Parathyroid adenoma (tissue), 2 donors: ENCODE measurements around the gene RBM23.

Experiments
- H2AFZ ChIP-seq: fragments of 300-600 bp; sonication (generic); one replicate; pipeline ENCODE4 v1.7.0; 2017; ENCODE audit warnings: antibody characterized with exemption, mild to moderate bottlenecking
- H3K27ac ChIP-seq: fragments of 300-600 bp; sonication (generic); one replicate; pipeline ENCODE4 v1.7.0; 2017
- H3K27me3 ChIP-seq: fragments of 300-600 bp; sonication (generic); one replicate; pipeline ENCODE4 v1.7.0; 2017; ENCODE audit warnings: low read length; ENCODE audit not compliant: control insufficient read depth, insufficient read depth
- H3K36me3 ChIP-seq: fragments of 300-600 bp; sonication (generic); one replicate; pipeline ENCODE4 v1.7.0; 2017; ENCODE audit warnings: low read length; ENCODE audit not compliant: control insufficient read depth, insufficient read depth
- H3K4me1 ChIP-seq: fragments of 300-600 bp; sonication (generic); one replicate; pipeline ENCODE4 v1.7.0; 2017; ENCODE audit warnings: control low read depth
- H3K4me2 ChIP-seq: fragments of 300-600 bp; sonication (generic); one replicate; pipeline ENCODE4 v1.7.0; 2017; ENCODE audit warnings: low read length
- H3K4me3 ChIP-seq: fragments of 300-600 bp; sonication (generic); one replicate; pipeline ENCODE4 v1.7.0; 2017; ENCODE audit warnings: low read depth, low read length
- H3K79me2 ChIP-seq: fragments of 300-600 bp; sonication (generic); one replicate; pipeline ENCODE4 v1.7.0; 2017; ENCODE audit warnings: control low read depth
- H3K9ac ChIP-seq: fragments of 300-600 bp; sonication (generic); one replicate; pipeline ENCODE4 v1.7.0; 2017; ENCODE audit warnings: mild to moderate bottlenecking
- H3K9me3 ChIP-seq: fragments of 300-600 bp; sonication (generic); one replicate; pipeline ENCODE4 v1.7.0; 2017; ENCODE audit warnings: low read length; ENCODE audit not compliant: control insufficient read depth
- TF ChIP-seq, protein P1 (sequence below): fragments of 300-600 bp; sonication (generic); IDR thresholded peaks from one replicate; pipeline ENCODE4 v1.7.0; 2017; ENCODE audit warnings: antibody characterized with exemption, mild to moderate bottlenecking
- donor health status: primary hyperparathyroidism.

The RBM23 gene

DNA sequence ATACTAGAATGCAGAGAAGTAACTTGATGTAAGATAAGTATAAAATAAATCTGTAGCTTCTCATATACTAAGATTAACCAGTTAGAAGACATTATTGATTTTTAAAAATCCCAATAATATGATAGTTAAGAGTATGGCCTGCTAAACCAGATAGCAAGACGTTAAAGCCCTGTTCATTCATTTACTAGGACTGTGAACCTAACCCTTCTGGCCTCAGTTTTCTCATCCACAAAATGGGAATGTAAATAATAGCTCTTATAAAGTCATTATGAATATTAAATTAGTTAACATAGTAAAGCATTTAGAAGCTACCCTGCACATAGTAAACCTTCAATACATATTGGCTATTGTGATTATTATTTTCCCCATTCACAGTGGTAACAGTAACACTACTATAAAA lies 16.2 kb upstream of the RBM23 start:
- H3K9me3 ChIP-seq, result no peaks in the 10 kb centered on the region
- no peak overlapping the region for H3K4me2 ChIP-seq
- peaks cover 1% of the 10 kb centered on the region for H3K4me1 ChIP-seq
- H2AFZ ChIP-seq, result no peak overlapping the region
- TF ChIP-seq, protein P1, sequence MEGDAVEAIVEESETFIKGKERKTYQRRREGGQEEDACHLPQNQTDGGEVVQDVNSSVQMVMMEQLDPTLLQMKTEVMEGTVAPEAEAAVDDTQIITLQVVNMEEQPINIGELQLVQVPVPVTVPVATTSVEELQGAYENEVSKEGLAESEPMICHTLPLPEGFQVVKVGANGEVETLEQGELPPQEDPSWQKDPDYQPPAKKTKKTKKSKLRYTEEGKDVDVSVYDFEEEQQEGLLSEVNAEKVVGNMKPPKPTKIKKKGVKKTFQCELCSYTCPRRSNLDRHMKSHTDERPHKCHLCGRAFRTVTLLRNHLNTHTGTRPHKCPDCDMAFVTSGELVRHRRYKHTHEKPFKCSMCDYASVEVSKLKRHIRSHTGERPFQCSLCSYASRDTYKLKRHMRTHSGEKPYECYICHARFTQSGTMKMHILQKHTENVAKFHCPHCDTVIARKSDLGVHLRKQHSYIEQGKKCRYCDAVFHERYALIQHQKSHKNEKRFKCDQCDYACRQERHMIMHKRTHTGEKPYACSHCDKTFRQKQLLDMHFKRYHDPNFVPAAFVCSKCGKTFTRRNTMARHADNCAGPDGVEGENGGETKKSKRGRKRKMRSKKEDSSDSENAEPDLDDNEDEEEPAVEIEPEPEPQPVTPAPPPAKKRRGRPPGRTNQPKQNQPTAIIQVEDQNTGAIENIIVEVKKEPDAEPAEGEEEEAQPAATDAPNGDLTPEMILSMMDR, result no peak
- H3K36me3 ChIP-seq, result no peaks in the 10 kb centered on the region
- H3K27ac ChIP-seq, result no peak overlapping the region
- no peaks in the 10 kb centered on the region for H3K27me3 ChIP-seq
- H3K4me3 ChIP-seq, result no peak overlapping the region
- no peaks in the 10 kb centered on the region for H3K79me2 ChIP-seq
- no peak overlapping the region for H3K9ac ChIP-seq

DNA sequence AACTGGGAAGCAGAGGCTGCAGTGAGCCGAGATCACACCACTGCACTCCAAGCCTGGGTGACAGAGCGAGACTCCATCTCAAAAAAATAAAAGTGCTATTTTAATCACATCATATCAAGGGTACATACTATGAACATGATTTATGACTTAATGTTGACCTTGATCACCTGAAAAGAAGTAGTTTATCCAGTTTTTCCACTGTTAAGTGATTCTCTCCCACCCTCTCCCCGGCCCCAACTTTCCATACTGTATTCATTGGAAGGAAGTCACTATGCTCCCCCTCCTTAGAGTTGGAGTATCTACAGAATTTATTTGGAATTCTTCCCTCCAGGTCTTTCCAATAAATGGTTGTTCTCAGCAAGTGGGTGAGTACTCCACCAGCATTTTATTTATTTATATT lies 13.2 kb upstream of the RBM23 start:
- Histone ChIP-seq H3K27me3 (no peaks in the 10 kb centered on the region), H3K79me2 (no peaks in the 10 kb centered on the region), H2AFZ (no peak overlapping the region), H3K27ac (no peak overlapping the region), H3K9me3 (no peaks in the 10 kb centered on the region), H3K4me2 (no peak overlapping the region), H3K9ac (no peak overlapping the region), H3K4me1 (peaks cover 7% of the 10 kb centered on the region), H3K36me3 (no peaks in the 10 kb centered on the region), H3K4me3 (no peak overlapping the region)
- TF ChIP-seq, protein P1, result no peak

DNA sequence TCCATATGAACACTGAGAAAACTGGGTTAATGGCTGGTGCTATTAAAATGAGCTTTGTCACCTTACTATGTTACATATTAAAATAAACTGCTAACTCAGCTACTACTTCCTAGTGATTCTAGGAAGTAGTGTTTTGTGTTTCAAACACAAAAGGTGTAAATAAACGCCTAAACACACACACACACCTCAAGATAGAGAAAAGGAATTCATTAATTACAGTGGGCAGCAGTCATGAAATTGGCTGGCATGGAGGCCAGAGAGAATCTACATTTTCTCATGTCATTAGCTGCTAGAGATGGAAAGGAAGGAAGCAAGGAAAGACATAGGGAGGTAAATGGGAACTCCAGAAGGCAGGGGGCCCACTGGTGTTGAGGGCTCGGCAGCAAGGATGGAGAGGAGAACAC lies 11.0 kb upstream of the RBM23 start:
- TF ChIP-seq, protein P1, result no peak
- H2AFZ ChIP-seq, result peak overlapping the region; percentile 96
- peak overlapping the region; percentile 77 for H3K4me3 ChIP-seq
- no peaks in the 10 kb centered on the region for H3K36me3 ChIP-seq
- H3K4me1 ChIP-seq, result peaks cover 7% of the 10 kb centered on the region
- H3K79me2 ChIP-seq, result no peaks in the 10 kb centered on the region
- H3K27ac ChIP-seq, result peak overlapping the region; percentile 74
- no peaks in the 10 kb centered on the region for H3K9me3 ChIP-seq
- H3K4me2 ChIP-seq, result peak overlapping the region; percentile 83
- H3K9ac ChIP-seq, result no peak overlapping the region
- no peaks in the 10 kb centered on the region for H3K27me3 ChIP-seq

- Histone ChIP-seq H3K9ac (peak within 1 kb of the TSS; percentile 91), H3K27me3 (no peaks in the 10 kb centered on the region), H3K79me2 (no peaks in the 10 kb centered on the region), H3K9me3 (no peaks in the 10 kb centered on the region), H2AFZ (peak within 1 kb of the TSS; percentile 96), H3K4me1 (peaks cover 7% of the 10 kb centered on the region), H3K4me2 (peak within 1 kb of the TSS; percentile 83), H3K4me3 (peak within 1 kb of the TSS; percentile 77), H3K36me3 (no peaks in the 10 kb centered on the region), H3K27ac (peak within 1 kb of the TSS; percentile 80)
- TF ChIP-seq, protein P1, result no peak
These were observed 10.4 kb upstream of the RBM23 start, which contains the start of gene PRMT5 for GRCh38 chr14:22929104-22929960. PRMT5 (minus strand) TSS chr14:22929376; CDS start chr14:22929361, 15 bp downstream.
